ENCODE measurements around the gene GOLGA6L10.
"Not testable (repeated sequence)": the region's sequence is repeated elsewhere in the genome, so short reads cannot be mapped to it uniquely, and the experiment has no call there.

Gene GOLGA6L10, protein sequence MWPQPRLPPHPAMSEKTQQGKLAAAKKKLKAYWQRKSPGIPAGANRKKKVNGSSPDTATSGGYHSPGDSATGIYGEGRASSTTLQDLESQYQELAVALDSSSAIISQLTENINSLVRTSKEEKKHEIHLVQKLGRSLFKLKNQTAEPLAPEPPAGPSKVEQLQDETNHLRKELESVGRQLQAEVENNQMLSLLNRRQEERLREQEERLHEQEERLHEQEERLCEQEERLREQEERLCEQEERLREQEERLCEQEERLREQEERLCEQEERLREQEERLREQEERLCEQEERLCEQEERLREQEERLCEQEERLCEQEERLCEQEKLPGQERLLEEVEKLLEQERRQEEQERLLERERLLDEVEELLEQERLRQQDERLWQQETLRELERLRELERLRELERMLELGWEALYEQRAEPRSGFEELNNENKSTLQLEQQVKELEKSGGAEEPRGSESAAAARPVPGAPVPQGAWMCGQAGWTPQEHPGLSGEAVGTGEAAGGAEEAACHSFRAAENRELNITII

DNA sequence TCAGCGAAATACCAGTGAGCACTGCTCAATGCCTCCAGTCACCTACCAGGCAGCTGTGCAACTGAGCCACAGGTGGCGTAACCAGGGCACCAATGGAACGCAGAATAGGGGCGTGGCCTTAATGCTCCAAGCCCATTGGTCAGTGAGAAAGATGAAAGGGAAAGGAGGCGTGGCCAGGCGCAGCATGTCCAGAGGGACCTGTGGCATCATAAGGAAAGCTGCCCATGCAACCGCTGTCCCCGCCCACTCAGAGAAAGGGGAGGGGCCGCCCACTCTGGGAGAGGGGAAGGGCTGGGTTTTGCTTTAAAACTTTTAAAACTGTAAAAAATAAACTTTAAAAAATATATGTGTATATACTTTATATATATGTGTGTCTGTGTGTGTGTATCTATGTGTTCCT, at the start of gene GOLGA6L10:
GOLGA6L10 (minus strand) TSS at position 101 of the 400 bp plus-strand sequence; CDS start at position 1, 100 bp downstream.
- not testable (repeated sequence) for DNase-seq

GRCh38 chr15:82398785-82399184, 49.5 kb upstream of the GOLGA6L10 start:
- no peak for DNase-seq

GRCh38 chr15:82397817-82398216, 48.5 kb upstream of the GOLGA6L10 start:
- no peak for DNase-seq

GRCh38 chr15:82395788-82396187, 46.5 kb upstream of the GOLGA6L10 start:
- not testable (repeated sequence) for DNase-seq

- no peak for DNase-seq
These were observed 44.4 kb upstream of the GOLGA6L10 start for GRCh38 chr15:82393671-82394070.

DNA sequence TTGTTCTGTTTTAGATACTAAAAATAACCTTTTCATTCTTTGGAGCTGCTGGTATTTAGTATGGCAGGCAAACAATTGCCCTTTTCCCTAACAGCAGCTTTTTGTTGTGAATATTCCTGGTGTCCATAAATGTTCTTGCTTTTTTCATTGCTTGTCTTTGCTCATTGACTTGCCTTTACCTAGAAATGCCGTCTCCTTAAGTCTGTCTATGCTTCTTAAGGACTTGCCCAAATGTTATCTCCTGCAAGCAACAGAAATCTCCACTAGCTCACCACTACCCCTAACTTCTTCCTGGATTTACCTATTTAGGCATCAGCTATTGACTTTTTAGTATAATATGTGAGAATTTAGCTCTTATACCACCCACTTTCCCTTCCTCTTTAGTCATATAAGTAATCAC, 42.8 kb upstream of the GOLGA6L10 start:
- DNase-seq: not testable (repeated sequence)

DNA sequence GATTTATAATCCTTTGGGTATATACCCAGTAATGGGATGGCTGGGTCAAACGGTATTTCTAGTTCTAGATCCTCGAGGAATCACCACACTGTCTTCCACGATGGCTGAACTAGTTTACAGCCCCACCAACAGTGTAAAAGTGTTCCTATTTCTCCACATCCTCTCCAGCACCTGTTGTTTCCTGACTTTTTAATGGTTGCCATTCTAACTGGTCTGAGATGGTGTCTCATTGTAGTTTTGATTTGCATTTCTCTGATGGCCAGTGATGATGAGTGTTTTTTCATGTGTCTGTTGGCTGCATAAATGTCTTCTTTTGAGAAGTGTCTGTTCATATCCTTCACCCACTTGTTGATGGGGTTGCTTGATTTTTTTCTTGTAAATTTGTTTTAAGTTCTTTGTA, 40.9 kb upstream of the GOLGA6L10 start:
- DNase-seq: not testable (repeated sequence)

DNA sequence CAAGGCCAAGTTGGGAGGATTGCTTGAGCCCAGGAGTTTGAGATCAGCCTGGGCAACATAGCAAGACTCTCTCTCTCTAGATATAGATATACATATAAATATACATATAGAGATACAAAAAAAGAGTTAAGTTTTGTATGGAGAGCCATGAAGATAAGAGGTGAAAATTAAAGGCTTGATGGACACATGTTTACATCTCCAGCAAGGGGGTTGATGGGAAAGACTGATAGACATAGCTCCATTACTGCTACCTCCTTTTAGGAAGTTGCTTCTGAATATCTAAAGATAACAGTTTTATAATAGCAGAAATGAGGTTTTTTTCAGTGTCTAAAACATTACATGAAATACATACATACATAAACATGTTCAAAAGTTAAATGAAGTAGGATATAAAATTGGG, 37.9 kb upstream of the GOLGA6L10 start:
- DNase-seq: not testable (repeated sequence)

DNA sequence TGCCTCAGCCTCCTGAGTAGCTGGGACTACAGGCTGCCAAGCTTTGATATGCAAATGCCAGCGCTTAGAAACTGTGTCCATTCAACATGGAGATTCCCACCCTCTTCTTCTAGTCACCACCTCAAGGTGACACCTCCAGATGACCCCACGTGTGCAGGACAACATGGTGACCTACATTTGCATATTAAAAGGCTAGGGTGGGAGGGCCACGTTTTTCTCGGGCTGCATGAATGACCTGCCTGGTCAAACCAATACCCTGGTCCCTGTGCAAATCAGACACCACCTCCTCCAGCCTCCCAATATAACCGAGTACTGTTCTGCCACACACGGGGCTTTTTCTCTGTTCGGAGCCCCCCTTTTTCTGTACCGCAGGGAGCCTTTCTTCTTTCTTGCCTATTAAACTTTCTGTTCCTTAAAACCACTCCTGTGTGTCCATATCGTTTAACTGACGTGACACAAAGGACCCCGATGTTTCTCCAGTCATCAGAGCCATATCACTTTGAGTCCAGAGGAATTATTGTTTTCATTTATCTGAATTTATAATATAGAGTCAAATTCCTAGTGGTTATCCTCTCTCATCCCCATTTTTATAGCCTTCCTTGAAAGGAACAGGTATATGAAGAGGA, 32.2 kb upstream of the GOLGA6L10 start:
- DNase-seq: not testable (repeated sequence)

GRCh38 chr15:82379552-82379951, 30.3 kb upstream of the GOLGA6L10 start:
- not testable (repeated sequence) for DNase-seq

- DNase-seq: not testable (repeated sequence)
These were observed 24.4 kb upstream of the GOLGA6L10 start for GRCh38 chr15:82373661-82374060.

- no peak for DNase-seq
These were observed 22.4 kb upstream of the GOLGA6L10 start for GRCh38 chr15:82371656-82372055.

DNA sequence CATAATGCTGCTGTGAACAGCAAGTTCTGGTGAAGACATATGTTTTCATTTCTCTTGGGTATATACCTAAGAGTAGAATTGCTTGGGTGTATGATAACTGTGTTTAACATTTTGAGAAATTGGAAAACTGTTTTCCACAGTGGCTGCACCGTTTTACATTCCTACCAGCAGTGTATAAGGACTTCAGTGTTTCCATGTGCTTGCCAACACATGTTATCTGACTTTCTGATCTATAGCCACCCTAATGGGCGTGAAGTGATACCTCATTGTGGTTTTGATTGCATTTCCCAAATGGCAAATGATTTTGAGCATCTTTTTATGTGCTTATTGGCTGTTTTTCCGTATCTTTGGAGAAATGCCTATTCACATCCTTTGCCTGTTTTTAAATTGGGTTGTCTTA, 18.5 kb upstream of the GOLGA6L10 start:
- DNase-seq: not testable (repeated sequence)

DNA sequence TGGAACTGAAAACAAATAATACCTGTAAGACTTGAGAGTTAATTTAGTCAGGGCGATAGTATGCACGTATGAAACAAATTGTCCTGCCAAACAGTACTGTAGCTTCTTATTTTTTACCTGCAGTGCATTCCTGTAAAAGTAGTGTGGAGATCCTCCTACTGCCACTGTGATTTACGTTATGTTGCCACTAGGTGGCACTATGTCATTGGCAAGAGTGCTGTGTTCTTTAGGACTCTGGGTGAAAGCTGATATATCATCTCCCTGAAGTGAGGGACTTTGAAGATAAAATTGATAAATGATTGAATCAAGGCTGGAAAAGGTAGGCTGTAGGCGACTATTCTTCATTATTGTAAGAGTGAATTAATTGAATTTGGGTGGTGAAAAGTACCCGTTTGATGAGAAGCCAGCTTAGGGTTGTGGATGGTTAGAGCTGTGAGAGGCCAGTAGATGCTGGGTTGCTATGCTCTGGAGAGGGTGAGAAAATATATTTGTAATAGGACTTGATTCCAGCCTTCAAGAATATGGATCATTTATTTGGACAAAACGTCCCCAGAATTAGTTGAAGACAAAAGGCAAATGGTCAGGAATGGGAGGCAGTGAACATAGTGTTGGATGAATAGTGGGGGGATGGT, 16.5 kb upstream of the GOLGA6L10 start:
- DNase-seq: not testable (repeated sequence)

DNA sequence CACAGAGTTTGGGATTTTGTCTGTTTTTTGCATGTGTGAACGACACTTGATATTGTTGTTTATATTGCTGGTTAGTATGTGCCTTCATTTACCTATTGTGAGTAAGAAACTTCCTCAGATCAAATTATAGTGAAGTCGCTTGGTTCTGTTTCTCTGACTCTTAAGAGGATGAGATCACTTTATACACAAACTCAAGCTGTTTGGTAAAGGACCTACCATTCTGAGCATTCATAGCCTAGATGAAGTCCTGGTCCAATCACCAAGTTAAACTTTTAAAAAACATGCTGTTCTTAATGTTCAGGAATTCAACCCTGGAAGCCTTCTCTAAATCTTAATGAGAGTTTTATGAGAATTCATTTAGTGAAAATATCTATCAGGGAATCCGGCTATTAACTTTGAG, 15.3 kb upstream of the GOLGA6L10 start:
- DNase-seq: not testable (repeated sequence)

DNA sequence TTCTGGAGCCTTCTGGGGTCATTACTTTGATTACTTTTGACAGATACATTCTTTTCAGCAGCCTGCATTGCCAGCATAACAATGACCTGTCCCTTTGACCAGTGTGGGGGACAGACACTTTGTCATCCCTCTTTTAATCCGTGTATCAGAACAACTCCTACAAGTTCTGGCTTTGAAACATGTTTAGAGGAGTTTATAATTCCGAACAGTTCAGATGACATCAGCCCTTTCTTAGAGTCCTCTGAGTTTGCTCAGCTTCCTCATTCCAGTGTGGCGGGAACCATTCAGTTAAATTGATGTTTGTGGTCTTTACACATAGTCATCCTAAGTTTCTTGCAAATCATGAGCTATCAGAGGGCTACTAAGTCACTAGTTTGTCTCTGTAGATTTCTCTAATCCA, 13.5 kb upstream of the GOLGA6L10 start:
- DNase-seq: not testable (repeated sequence)

- DNase-seq: not testable (repeated sequence)
These were observed 11.3 kb upstream of the GOLGA6L10 start for GRCh38 chr15:82360618-82361017.

DNA sequence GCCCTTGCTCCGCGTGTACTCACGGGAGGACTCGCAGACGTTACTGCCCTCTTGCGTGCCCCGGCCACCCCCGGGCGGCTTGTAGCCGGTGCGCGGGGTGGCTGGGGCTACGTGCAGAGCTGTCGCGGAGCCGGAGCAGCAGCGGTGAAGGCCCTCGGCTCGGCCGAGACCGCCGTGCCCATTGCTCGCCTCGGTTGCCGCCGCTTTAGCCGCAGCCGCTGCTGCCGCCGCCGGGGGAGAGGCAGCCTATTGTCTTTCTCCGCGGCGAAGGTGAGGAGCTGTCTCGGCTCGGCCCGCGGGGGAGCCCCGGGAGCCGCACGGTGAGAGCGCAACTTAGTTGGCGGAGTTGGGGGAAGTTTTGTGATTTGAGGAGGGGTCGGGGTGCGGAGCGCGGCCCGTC, 5.8 kb upstream of the GOLGA6L10 start:
- not testable (repeated sequence) for DNase-seq

DNA sequence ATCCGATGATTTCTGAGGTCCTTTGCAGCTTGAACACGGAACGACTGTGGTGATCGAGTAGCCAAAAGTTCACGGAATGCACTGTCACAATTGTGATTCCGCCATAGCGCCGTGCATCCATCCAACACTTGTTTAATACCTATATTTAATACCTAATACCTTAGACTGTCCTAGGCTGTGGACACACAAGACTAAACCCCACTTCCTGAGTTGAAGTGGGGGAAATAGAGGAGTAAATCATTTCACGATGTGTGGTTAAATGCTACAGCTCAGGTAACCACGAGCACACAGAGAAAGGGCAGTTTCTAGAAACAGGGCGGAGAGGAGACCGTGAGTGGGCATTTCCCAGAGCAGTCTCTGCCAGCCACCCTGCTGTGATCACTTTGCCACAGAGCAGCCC, 5.3 kb upstream of the GOLGA6L10 start:
- DNase-seq: not testable (repeated sequence)

GRCh38 chr15:82347645-82348044, 1.6 kb downstream of the GOLGA6L10 start:
- DNase-seq: not testable (repeated sequence)

DNA sequence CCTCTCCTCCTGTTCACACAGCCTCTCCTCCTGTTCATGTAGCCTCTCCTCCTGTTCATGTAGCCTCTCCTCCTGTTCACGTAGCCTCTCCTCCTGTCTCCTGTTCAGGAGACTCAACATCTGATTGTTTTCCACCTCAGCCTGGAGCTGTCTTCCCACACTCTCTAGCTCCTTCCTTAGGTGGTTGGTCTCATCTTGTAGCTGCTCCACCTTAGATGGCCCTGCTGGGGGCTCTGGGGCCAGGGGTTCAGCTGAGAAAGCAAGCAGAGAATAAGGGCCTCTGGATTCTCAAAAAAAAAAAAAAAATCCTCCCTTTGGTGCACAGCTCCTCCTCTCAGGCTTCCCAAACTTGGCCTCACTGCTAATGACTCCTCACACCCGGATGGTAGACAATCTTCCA, 4.1 kb downstream of the GOLGA6L10 start:
- DNase-seq: not testable (repeated sequence)

GRCh38 chr15:82344421-82344820, 4.9 kb downstream of the GOLGA6L10 start:
- not testable (repeated sequence) for DNase-seq

DNA sequence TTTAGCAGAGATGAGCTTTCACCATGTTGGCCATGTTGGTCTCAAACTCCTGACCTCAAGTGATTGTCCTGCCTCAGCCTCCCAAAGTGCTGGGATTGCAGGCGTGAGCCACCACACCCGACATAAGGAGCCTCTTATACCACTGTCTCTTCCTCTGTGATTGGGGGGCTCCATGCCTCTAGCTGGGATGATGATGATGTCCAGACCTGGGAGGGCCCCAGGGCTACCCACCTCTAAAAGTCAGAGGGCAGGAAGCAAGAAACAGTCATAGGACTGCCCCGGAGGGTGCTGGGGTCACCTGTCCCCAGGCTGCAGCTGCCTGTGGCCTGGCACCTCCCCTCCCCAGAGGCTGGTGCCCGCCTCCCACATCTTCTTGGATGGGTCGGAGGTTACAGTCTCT, 5.4 kb downstream of the GOLGA6L10 start:
- not testable (repeated sequence) for DNase-seq

All from NCI-H774 (cell line).